ENCODE data around the gene OPRM1. TPM values are rescaled to one million over a fixed set of nuclear protein-coding genes. Genes with fewer than 3 reads are reported as not detected.

OPRM1 gene
- total RNA-seq, 4 donors from 2014 or later: 0.40 to 1.2 (median 0.88) TPM

GRCh38 chr6:154230393-154230792 is 191.4 kb downstream of the OPRM1 start:
- TF ChIP-seq EP300 (IDR thresholded peaks at IDR 0.05): no peak
- TF ChIP-seq POLR2AphosphoS5 (IDR thresholded peaks at IDR 0.05): no peak
- TF ChIP-seq POLR2A (IDR thresholded peaks at IDR 0.05; ENCODE audit: low read depth): no peak
- no peak for TF ChIP-seq CTCF (IDR thresholded peaks at IDR 0.05)
- intact Hi-C loops (cut with DNase I): no loop called here
- 87% methylated on average over 3 of the region's 3 CpGs for WGBS
- H3K27ac ChIP-seq (replicated peaks in 1 of 4): no peak overlapping the region
- H3K4me1 ChIP-seq: no peaks in the 10 kb centered on the region
- H3K4me3 ChIP-seq: no peak overlapping the region
- H3K9me3 ChIP-seq: no peaks in the 10 kb centered on the region
- H3K27me3 ChIP-seq: no peaks in the 10 kb centered on the region
- DNase-seq (ENCODE audit: extremely low spot score): no peak
- H3K36me3 ChIP-seq: no peaks in the 10 kb centered on the region

GRCh38 chr6:154230910-154231595 is 192.0 kb downstream of the OPRM1 start:
- intact Hi-C loops (cut with DNase I): no loop called here
- Histone ChIP-seq H3K36me3 (no peaks in the 10 kb centered on the region), H3K27me3 (no peaks in the 10 kb centered on the region), H3K4me1 (no peaks in the 10 kb centered on the region), H3K9me3 (no peaks in the 10 kb centered on the region), H3K4me3 (no peak overlapping the region), H3K27ac (replicated peaks in 1 of 4) (no peak overlapping the region)
- no peak for DNase-seq (ENCODE audit: extremely low spot score)
- WGBS: 93% methylated on average over 5 of the region's 5 CpGs
- no peak for TF ChIP-seq EP300 (IDR thresholded peaks at IDR 0.05)
- no peak for TF ChIP-seq CTCF (IDR thresholded peaks at IDR 0.05)
- TF ChIP-seq POLR2AphosphoS5 (IDR thresholded peaks at IDR 0.05): no peak
- no peak for TF ChIP-seq POLR2A (IDR thresholded peaks at IDR 0.05; ENCODE audit: low read depth)

- Histone ChIP-seq H3K4me3 (no peak overlapping the region), H3K27me3 (no peaks in the 10 kb centered on the region), H3K36me3 (no peaks in the 10 kb centered on the region), H3K27ac (replicated peaks in 1 of 4) (no peak overlapping the region), H3K9me3 (no peaks in the 10 kb centered on the region), H3K4me1 (no peaks in the 10 kb centered on the region)
- 71% methylated on average over 7 of the region's 7 CpGs for WGBS
- TF ChIP-seq CTCF (IDR thresholded peaks at IDR 0.05): no peak
- no peak for TF ChIP-seq POLR2AphosphoS5 (IDR thresholded peaks at IDR 0.05)
- no peak for TF ChIP-seq EP300 (IDR thresholded peaks at IDR 0.05)
- TF ChIP-seq POLR2A (IDR thresholded peaks at IDR 0.05; ENCODE audit: low read depth): no peak
- no peak for DNase-seq (ENCODE audit: extremely low spot score)
- intact Hi-C loops (cut with DNase I): no loop called here
Measured at GRCh38 chr6:154232013-154232910, 193.2 kb downstream of the OPRM1 start.

GRCh38 chr6:154233383-154233782 is 194.3 kb downstream of the OPRM1 start:
- Histone ChIP-seq H3K9me3 (no peaks in the 10 kb centered on the region), H3K27me3 (no peaks in the 10 kb centered on the region), H3K27ac (replicated peaks in 1 of 4) (no peak overlapping the region), H3K36me3 (no peaks in the 10 kb centered on the region), H3K4me3 (no peak overlapping the region), H3K4me1 (no peaks in the 10 kb centered on the region)
- intact Hi-C loops (cut with DNase I): no loop called here
- WGBS: 96% methylated on average over 2 of the region's 2 CpGs
- TF ChIP-seq CTCF (IDR thresholded peaks at IDR 0.05) (no peak), POLR2A (IDR thresholded peaks at IDR 0.05; ENCODE audit: low read depth) (no peak), POLR2AphosphoS5 (IDR thresholded peaks at IDR 0.05) (no peak), EP300 (IDR thresholded peaks at IDR 0.05) (no peak)
- DNase-seq (ENCODE audit: extremely low spot score): no peak

Data from esophagus muscularis mucosa (tissue), 4 donors.